Prostate gland (tissue), 2 donors: ENCODE data around the gene IMMT.

Experiments used
- CTCF ChIP-seq, 4 experiments: fragments of 200-600 bp in 2 of 4; fragments of 450-650 bp in 2 of 4; sonication (generic) in 2 of 4; IDR thresholded peaks; 1 replicate in 3 of 4; 2 replicates in 1 of 4; pipeline ENCODE4 v1.5.1; 2016 to 2019; ENCODE audit warnings: antibody characterized with exemption in 4 of 4, mild to moderate bottlenecking in 2 of 4, moderate library complexity in 2 of 4
- POLR2A ChIP-seq: fragments of 450-650 bp; IDR thresholded peaks from one replicate; pipeline ENCODE4 v1.6.1; 2016; ENCODE audit warnings: antibody characterized with exemption, mild to moderate bottlenecking

GRCh38 chr2:86138736-86139625, 56.3 kb downstream of the IMMT start:
- TF ChIP-seq CTCF (IDR thresholded peaks at IDR 0.05) (no peak), POLR2A (no peak)
